Hindlimb muscle (tissue), 1 donor: ENCODE data around the gene BPGM. TPM values are rescaled to one million over a fixed set of nuclear protein-coding genes. Genes with fewer than 3 reads are reported as not detected.
"Not testable (repeated sequence)": the region's sequence is repeated elsewhere in the genome, so short reads cannot be mapped to it uniquely, and the experiment has no call there.

Experiments
- DNase-seq: peaks from one replicate; pipeline ENCODE4 v3.0.0-alpha.2; 2013
- polyA plus RNA-seq: library from polyadenylated mRNA; unstranded; fragments of 120-200 nt; gene quantifications from one replicate; pipeline ENCODE4 v1.2.1, GENCODE V29; 2013; ENCODE audit not compliant: insufficient read length

Gene BPGM
- polyA plus RNA-seq, 1 donor = 17.0 TPM

- no peak for DNase-seq
These were observed 14.6 kb upstream of the BPGM start for GRCh38 chr7:134632052-134632451.

DNA sequence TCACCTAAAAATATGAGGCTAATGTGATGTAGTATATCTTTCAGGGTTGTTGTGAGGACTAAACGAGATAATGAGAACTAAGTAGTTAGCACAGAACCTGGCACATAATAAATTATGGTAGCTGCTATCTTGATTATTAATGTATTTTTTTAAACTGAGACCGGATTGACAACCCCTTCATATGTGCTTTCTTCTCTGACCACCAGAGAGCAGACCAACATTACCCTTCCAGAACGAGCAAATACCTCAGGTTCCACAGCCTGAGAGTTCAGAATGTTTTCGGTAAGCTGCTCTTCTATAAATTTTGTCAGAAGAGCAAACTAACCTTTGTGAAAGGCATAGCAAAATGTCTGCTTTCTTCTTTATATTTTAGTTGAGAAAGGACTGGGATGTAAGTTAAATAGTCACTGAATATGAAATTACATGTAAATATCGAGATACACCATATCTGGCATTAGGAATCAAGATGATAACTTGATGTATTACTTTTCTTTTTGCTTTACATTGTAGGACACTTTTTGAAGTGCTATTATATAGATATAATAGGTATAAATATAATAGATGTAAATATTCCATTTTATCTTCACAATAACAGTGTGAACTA, 13.6 kb upstream of the BPGM start:
- DNase-seq = no peak

- DNase-seq = no peak
These were observed 10.6 kb upstream of the BPGM start for GRCh38 chr7:134636008-134636449.

GRCh38 chr7:134637441-134637840, 9.2 kb upstream of the BPGM start:
- DNase-seq = no peak

DNA sequence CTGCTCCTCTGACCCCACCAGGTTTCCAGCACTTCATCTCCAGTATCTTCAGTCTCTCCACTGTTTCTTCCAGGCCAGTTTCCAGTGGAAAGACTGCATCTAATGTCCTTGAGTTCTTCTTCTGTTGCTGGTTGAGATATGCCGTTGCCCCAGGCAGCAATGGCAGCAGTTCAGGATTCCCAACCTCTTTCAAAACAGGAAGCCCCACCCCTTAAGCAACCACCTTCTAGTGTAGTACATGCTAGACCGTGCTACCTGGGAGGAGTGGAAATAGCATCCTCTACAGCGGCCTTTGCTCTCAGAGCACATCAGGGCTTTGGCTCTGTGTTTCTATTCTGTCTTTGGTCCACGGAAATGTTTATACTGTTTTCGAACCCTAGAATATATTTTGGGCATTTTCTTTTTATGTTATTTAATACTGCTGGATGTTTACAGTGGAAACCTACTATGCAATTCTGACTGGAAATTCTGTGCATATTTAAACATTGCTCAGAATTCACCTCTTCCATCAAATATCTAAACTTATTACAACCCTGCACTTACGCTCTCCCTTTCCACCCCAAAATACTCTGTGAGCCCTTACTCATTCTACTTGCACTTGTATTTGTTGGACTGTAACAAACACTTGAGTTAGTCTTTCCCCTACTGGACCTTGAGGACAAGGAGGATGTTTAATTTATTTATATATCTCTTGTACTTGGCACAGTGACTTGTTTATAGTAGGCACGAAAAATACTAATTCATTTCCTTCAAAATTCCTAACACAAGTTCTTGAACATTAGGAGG, 8.5 kb upstream of the BPGM start:
- DNase-seq = no peak

DNA sequence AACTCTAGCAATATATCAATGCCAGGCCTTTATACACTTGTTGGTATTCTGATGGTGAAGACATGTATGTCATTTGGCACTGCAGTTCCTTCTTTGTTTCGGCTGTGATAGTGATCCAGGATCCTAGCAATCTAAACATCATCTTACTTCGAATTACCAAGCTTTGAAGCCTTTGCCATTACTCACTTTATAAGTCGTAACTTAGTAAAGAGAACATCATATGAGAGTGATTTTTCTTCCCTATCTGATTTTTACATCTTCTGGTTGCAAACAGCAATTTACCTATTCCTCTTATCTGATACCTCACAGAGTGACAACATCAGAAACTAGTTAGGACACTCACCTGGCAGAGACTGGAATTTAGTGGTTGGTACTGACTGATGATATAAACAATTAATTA, 7.6 kb upstream of the BPGM start:
- no peak for DNase-seq

GRCh38 chr7:134639683-134640279, 6.9 kb upstream of the BPGM start:
- no peak for DNase-seq

GRCh38 chr7:134640842-134641715, 5.6 kb upstream of the BPGM start:
- no peak for DNase-seq

DNA sequence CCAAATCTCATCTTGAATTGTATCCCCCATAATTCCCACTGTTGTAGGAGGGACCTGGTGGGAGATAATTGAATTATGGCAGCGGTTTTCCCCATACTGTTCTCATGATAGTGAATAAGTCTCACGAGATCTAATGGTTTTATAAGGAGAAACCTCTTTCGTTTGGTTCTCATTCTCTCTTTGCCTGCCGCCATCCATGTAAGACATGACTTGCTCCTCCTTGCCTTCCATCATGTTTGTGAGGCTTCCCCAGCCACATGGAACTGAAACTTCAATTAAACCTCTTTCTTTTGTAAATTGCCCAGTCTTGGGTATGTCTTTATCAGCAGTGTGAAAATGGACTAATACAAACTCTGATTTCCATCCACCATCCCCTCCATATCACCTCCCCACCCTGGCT, 4.7 kb upstream of the BPGM start:
- DNase-seq = not testable (repeated sequence)

GRCh38 chr7:134643131-134643530, 3.5 kb upstream of the BPGM start:
- no peak for DNase-seq

GRCh38 chr7:134645478-134645877, 1.2 kb upstream of the BPGM start:
- no peak for DNase-seq

DNA sequence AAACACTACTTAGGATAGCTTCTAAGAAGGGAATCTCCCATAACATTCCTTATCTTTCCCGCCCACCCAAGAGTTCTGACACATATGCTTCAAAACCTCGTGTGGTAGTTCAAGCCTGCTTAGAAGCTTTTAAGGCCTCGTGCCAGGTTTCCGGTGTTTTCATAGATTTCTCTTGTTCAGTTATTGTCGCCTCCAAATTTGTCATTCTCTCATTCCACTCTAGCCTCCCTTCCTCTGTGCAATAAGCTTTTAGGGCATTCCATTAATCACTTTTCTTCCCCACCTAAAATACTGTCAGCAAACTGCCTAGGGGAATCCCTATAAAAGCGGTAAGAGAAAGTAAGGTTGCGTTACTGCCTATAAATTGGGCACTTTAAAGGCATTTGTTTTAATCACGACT, 718 bp upstream of the BPGM start:
- peak; percentile 17 for DNase-seq

DNA sequence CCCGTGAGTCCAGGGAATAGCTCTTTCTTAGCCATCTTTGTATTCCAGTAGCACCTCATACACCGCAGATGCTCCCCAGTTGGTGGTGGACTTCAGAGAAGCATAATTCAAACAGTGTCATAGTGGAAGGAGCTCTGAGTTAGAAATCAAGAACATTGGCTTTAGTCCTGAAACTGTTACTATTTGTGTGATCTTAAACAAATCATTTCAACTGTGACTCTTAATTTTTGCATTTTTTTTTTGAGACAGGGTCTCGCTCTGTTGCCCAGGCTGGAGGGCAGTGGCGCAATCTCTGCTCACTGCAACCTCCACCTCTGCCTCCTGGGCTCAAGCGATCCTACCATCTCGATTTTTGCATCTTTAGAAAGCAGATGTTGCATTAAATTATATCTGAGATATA, 1.8 kb downstream of the BPGM start:
- DNase-seq = no peak

GRCh38 chr7:134649226-134649775, 2.6 kb downstream of the BPGM start:
- DNase-seq = no peak

GRCh38 chr7:134651991-134652390, 5.3 kb downstream of the BPGM start:
- no peak for DNase-seq

DNA sequence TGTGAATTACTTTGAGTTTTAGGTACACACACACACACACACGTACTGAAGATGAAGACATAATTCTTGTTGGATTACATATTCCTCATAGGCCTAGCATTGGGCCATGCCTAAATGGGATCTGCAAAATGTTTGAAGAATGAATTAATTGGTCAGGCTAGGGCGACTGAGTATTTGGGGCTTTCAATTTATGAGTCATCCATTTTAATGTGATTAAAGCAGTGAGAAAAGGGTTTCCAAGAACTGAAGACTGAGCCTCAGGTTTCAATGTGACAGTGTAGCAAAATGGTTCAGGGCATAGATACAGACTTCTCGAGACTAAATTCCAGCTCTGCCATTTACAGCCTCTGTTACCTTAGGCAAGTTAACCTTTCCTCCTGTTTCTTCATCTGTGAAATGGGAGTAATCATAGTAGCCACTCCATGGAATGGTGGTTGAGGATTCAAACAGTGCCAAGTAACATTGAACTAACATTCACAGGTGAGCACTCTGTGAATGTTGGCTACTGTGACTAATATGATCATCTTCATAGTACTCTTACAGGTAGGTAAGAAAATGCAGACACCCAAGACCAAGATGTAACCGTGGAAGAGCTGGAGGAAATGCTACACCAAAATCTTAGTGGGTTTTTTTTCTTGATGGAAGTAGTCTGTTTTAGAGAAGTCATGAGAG, 7.6 kb downstream of the BPGM start:
- no peak for DNase-seq

- no peak for DNase-seq
These were observed 10.9 kb downstream of the BPGM start for GRCh38 chr7:134657526-134657925.

GRCh38 chr7:134660242-134660785, 13.7 kb downstream of the BPGM start:
- DNase-seq = peak; percentile 3

GRCh38 chr7:134660961-134661376, 14.3 kb downstream of the BPGM start:
- no peak for DNase-seq

- DNase-seq = no peak
These were observed 15.7 kb downstream of the BPGM start for GRCh38 chr7:134662166-134662870.

DNA sequence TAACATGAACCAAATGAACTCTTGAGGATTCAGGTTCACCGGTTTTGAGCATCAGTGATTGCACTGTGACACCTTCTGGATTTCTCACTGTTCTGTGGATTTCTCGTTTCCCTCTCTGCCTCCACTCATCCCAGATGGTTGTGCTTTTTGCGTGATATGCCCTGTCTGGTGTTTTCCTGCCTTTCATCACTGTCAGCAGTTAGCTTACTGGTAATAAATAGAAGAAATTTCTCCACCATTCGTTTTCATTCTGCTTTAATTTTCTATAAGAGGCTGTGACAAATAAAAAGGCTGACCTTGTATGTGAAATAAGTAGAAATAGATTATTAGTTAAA, 16.2 kb downstream of the BPGM start:
- no peak for DNase-seq
